GM18520 (cell line): Measurements from ENCODE around the gene KCNH1.
"Not testable (repeated sequence)": the region's sequence is repeated elsewhere in the genome, so short reads cannot be mapped to it uniquely, and the experiment has no call there.

Experiments
- ATAC-seq: cut with Tn5 transposase; IDR thresholded peaks from one replicate; pipeline ENCODE4 v1.9.1; 2021; ENCODE audit not compliant: unreplicated experiment

Gene KCNH1

GRCh38 chr1:210691039-210691610 lies 442.8 kb downstream of the KCNH1 start:
- no peak for ATAC-seq

- ATAC-seq = no peak
Measured at GRCh38 chr1:210690236-210690635, 443.7 kb downstream of the KCNH1 start.

GRCh38 chr1:210689826-210690225 lies 444.1 kb downstream of the KCNH1 start:
- no peak for ATAC-seq

GRCh38 chr1:210688512-210689234 lies 445.3 kb downstream of the KCNH1 start:
- no peak for ATAC-seq

- ATAC-seq = no peak
Measured at GRCh38 chr1:210687582-210688279, 446.2 kb downstream of the KCNH1 start.

GRCh38 chr1:210686841-210687240 lies 447.1 kb downstream of the KCNH1 start:
- ATAC-seq = no peak

GRCh38 chr1:210685295-210685650 lies 448.7 kb downstream of the KCNH1 start:
- ATAC-seq = no peak

- peak; percentile 91 for ATAC-seq
Measured at GRCh38 chr1:210684466-210685294, 449.3 kb downstream of the KCNH1 start.

GRCh38 chr1:210683403-210684047 lies 450.4 kb downstream of the KCNH1 start:
- no peak for ATAC-seq

GRCh38 chr1:210681158-210681557 lies 452.8 kb downstream of the KCNH1 start:
- no peak for ATAC-seq

- ATAC-seq = no peak
Measured at GRCh38 chr1:210678306-210678705, 455.6 kb downstream of the KCNH1 start.

- ATAC-seq = peak; percentile 60
Measured at GRCh38 chr1:210677533-210677932, 456.4 kb downstream of the KCNH1 start.

GRCh38 chr1:210676539-210676938 lies 457.4 kb downstream of the KCNH1 start:
- no peak for ATAC-seq

GRCh38 chr1:210674151-210674550 lies 459.8 kb downstream of the KCNH1 start:
- ATAC-seq = no peak

GRCh38 chr1:210669951-210670350 lies 464.0 kb downstream of the KCNH1 start:
- no peak for ATAC-seq

- ATAC-seq = no peak
Measured at GRCh38 chr1:210663730-210664573, 470.0 kb downstream of the KCNH1 start.

- no peak for ATAC-seq
Measured at GRCh38 chr1:210662291-210663050, 471.5 kb downstream of the KCNH1 start.

- ATAC-seq = not testable (repeated sequence)
Measured at GRCh38 chr1:210661520-210661919, 472.4 kb downstream of the KCNH1 start.

GRCh38 chr1:210657806-210658205 lies 476.1 kb downstream of the KCNH1 start:
- ATAC-seq = no peak
